PC-3 (cell line): ENCODE data around the gene DIAPH3. TPM values are rescaled to one million over a fixed set of nuclear protein-coding genes. Genes with fewer than 3 reads are reported as not detected.

ENCODE experiments used
- ATAC-seq: fragments of 200-7000 bp; cut with Tn5 transposase; 2 replicates; pipeline ENCODE4 v1.9.1; 2020; ENCODE audit warnings: mild to moderate bottlenecking, moderate library complexity
- BruUV-seq: library from RNA; stranded (reverse); fragments of 400-500 nt; replicated peaks from 2 replicates; lab custom pipeline; 2021; lab: Mats Ljungman, UMichigan
- CTCF ChIA-PET: fragments of 300-600 bp; sonication (Branson Sonifier 250); formaldehyde crosslinking; loops from one replicate; lab custom pipeline; 2022; ENCODE audit warnings: antibody characterized with exemption; lab: Charles Lee
- POLR2A ChIA-PET: fragments of 300-600 bp; sonication (Branson Sonifier 250); formaldehyde crosslinking; loops from one replicate; lab custom pipeline; 2022; ENCODE audit warnings: antibody characterized with exemption; ENCODE audit not compliant: unreplicated experiment; lab: Charles Lee
- DNase-seq: peaks from one replicate; pipeline ENCODE4 v3.0.0-alpha.2; 2015
- H2AFZ ChIP-seq: fragments of 300-600 bp; sonication (generic); 2 replicates; pipeline ENCODE4 v1.6.0; 2016; ENCODE audit warnings: antibody characterized with exemption, low read length
- H3F3A ChIP-seq: fragments of 300-600 bp; sonication (generic); one replicate; pipeline ENCODE4 v1.6.0; 2017; ENCODE audit warnings: antibody characterized with exemption, low read length, control low read depth, mild to moderate bottlenecking; ENCODE audit not compliant: unreplicated experiment
- H3K27ac ChIP-seq: fragments of 300-600 bp; sonication (generic); 2 replicates; pipeline ENCODE4 v1.5.1; 2016; ENCODE audit warnings: mild to moderate bottlenecking, low read length
- H3K27me3 ChIP-seq: fragments of 300-600 bp; sonication (generic); 2 replicates; pipeline ENCODE4 v1.6.1; 2016; ENCODE audit warnings: low read length, mixed read lengths
- H3K36me3 ChIP-seq: fragments of 300-600 bp; sonication (generic); 2 replicates; pipeline ENCODE4 v1.6.1; 2016; ENCODE audit warnings: low read depth, mixed run types, low read length, mixed read lengths
- H3K4me1 ChIP-seq: fragments of 300-600 bp; sonication (generic); 2 replicates; pipeline ENCODE4 v1.5.1; 2016; ENCODE audit warnings: low read length; ENCODE audit not compliant: insufficient read depth
- H3K4me2 ChIP-seq: fragments of 300-600 bp; sonication (generic); 2 replicates; pipeline ENCODE4 v1.6.0; 2016; ENCODE audit warnings: low read length
- H3K4me3 ChIP-seq: fragments of 300-600 bp; sonication (generic); 2 replicates; pipeline ENCODE4 v1.5.1; 2016; ENCODE audit warnings: mild to moderate bottlenecking, low read length, mixed read lengths
- H3K79me2 ChIP-seq: fragments of 300-600 bp; sonication (generic); 2 replicates; pipeline ENCODE4 v1.6.1; 2017; ENCODE audit warnings: low read length, mixed read lengths
- H3K9ac ChIP-seq: fragments of 300-600 bp; sonication (generic); 2 replicates; pipeline ENCODE4 v1.6.0; 2016; ENCODE audit warnings: mild to moderate bottlenecking, low read length
- H3K9me2 ChIP-seq: fragments of 300-600 bp; sonication (generic); replicated peaks from 2 replicates; pipeline ENCODE4 v1.6.1; 2016; ENCODE audit warnings: mixed run types, low read length, mixed read lengths
- H3K9me3 ChIP-seq: fragments of 300-600 bp; sonication (generic); 2 replicates; pipeline ENCODE4 v1.6.1; 2016; ENCODE audit warnings: low read length, mixed read lengths
- H4K20me1 ChIP-seq: fragments of 300-600 bp; sonication (generic); 2 replicates; pipeline ENCODE4 v1.6.1; 2016; ENCODE audit warnings: low read length, mixed read lengths
- CTCF ChIP-seq: fragments of 300-600 bp; sonication (generic); conservative IDR thresholded peaks from 2 replicates; pipeline ENCODE4 v1.5.1; 2017; ENCODE audit warnings: antibody characterized with exemption, low read depth, mild to moderate bottlenecking, low read length
- EZH2 ChIP-seq: fragments of 300-600 bp; sonication (generic); IDR thresholded peaks from one replicate; pipeline ENCODE4 v1.6.1; 2017; ENCODE audit warnings: antibody characterized with exemption, mild to moderate bottlenecking, low read length; ENCODE audit not compliant: unreplicated experiment
- EZH2phosphoT487 ChIP-seq: fragments of 300-600 bp; sonication (generic); IDR thresholded peaks from 2 replicates; pipeline ENCODE4 v1.6.1; 2018; ENCODE audit warnings: mild to moderate bottlenecking, antibody characterized with exemption, low read length, borderline replicate concordance
- intact Hi-C: fragments of 100-400 bp; cut with micrococcal nuclease; formaldehyde crosslinking; loops from 2 replicates; pipeline ENCODE4 v1.9.0; 2023
- total RNA-seq: library from RNA; depleted of rRNA; stranded (reverse); fragments of >200 nt; gene quantifications from 2 replicates; pipeline ENCODE4 v1.2.3, GENCODE V29; 2014

Gene DIAPH3
- total RNA-seq, 1 experiment from 2014 or later, result 7.6 TPM

DNA sequence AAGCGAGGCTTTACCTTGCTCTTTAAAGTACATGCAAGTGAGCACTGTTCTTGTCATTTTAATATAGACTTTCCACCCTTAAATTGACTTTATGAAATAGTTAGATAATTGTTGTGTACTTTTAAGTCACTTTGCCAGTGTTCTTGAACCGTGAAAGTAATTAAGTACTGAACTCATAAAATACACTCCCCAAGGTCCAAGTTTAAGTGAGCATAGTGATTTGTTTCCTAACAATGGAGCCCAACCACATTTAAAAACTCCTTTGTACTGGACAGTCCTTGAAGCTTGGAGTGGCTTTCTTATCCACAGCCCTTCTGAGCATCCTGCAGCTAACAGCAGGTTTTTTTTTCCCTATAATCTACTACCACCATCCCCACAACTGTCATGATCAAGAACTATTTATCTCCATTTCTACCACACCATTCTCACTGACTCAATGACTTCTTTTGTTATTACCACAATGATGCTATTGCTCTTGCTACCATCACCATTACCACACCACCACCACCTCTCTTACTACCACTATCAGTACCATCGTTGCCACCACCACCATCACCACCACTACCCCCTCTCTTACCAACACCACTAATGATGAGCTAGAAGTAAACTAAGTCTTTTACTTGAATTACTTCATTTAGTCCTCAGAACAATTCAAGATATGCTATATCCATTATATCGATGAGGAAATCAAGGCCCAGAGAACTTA is 452.6 kb downstream of the DIAPH3 start:
- Histone ChIP-seq H2AFZ (no peak overlapping the region), H3K4me2 (no peak overlapping the region), H3F3A (no peaks in the 10 kb centered on the region), H3K36me3 (no peaks in the 10 kb centered on the region), H3K4me3 (no peak overlapping the region), H3K9me3 (no peaks in the 10 kb centered on the region), H4K20me1 (no peaks in the 10 kb centered on the region), H3K27me3 (no peaks in the 10 kb centered on the region), H3K4me1 (no peaks in the 10 kb centered on the region), H3K27ac (no peak overlapping the region), H3K9ac (no peak overlapping the region), H3K9me2 (no peaks in the 10 kb centered on the region), H3K79me2 (no peaks in the 10 kb centered on the region)
- intact Hi-C loops, result no loop called here
- TF ChIP-seq EZH2, result no peak
- DNase-seq (no peak), ATAC-seq (no peak)
- ChIA-PET POLR2A (no interaction called here), CTCF (no interaction called here)
- BruUV-seq, result no TSS peak

- Histone ChIP-seq H3K4me2 (no peak overlapping the region), H3K9me3 (no peaks in the 10 kb centered on the region), H2AFZ (no peak overlapping the region), H3K4me3 (no peak overlapping the region), H4K20me1 (no peaks in the 10 kb centered on the region), H3K36me3 (no peaks in the 10 kb centered on the region), H3K79me2 (no peaks in the 10 kb centered on the region), H3K9ac (no peak overlapping the region), H3K4me1 (no peaks in the 10 kb centered on the region), H3K27ac (no peak overlapping the region), H3K27me3 (no peaks in the 10 kb centered on the region), H3F3A (no peaks in the 10 kb centered on the region), H3K9me2 (no peaks in the 10 kb centered on the region)
- no peak for DNase-seq
- ATAC-seq, result no peak
- no TSS peak for BruUV-seq
- ChIA-PET POLR2A (no interaction called here), CTCF (no interaction called here)
- intact Hi-C loops, result no loop called here
- TF ChIP-seq CTCF, result no peak
- TF ChIP-seq EZH2, result no peak
- no peak for TF ChIP-seq EZH2phosphoT487
Measured at GRCh38 chr13:59710416-59710815, 453.3 kb downstream of the DIAPH3 start.

DNA sequence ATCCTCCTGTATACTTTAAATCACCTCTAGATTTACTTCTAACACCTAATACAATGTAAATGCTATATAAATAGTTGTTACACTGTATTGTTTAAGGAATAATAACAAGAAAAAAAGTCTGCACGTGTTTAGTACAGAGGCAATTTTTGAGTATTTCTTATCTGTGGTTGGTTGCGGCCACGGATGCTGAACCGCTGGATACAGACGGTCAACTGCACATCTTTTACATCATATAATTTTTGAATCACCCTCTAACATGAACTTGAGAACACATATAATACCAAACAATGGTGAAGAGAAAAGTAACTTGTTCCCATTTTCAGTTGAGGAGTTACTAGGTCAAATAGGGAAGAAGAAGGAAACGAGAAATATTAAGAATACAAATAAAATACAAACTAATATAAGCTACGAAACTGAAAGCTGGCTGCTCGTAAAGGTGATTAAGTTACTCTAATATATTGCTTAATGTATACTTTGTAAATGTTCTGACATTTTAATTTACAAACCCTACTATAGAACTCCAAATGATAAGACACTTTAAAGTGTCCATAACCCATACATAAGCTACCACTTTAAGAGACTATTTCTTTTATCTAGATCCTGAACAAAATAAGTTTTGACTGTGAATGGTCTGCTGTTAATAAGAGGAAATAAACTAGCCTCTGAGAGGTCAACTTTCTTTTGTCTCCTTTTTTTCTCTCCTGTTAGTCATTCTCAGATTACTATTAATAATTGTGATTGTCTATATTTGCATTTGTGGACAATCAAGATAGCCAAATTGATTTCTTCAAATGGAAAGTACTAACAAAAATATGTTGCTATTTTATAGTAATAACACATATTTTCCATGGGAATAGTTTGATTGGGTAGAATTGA is 457.4 kb downstream of the DIAPH3 start:
- BruUV-seq, result no TSS peak
- H3K9me3 ChIP-seq, result no peaks in the 10 kb centered on the region
- TF ChIP-seq EZH2, result no peak
- TF ChIP-seq EZH2phosphoT487, result no peak
- no peak for TF ChIP-seq CTCF
- no peak overlapping the region for H3K4me2 ChIP-seq
- no peaks in the 10 kb centered on the region for H3K36me3 ChIP-seq
- no peak overlapping the region for H2AFZ ChIP-seq
- DNase-seq (no peak), ATAC-seq (no peak)
- POLR2A ChIA-PET, result no interaction called here
- no peaks in the 10 kb centered on the region for H4K20me1 ChIP-seq
- H3K4me3 ChIP-seq, result no peak overlapping the region
- no peaks in the 10 kb centered on the region for H3K79me2 ChIP-seq
- no peaks in the 10 kb centered on the region for H3K27me3 ChIP-seq
- H3K9me2 ChIP-seq, result no peaks in the 10 kb centered on the region
- no peak overlapping the region for H3K9ac ChIP-seq
- no peak overlapping the region for H3K27ac ChIP-seq
- intact Hi-C loops, result no loop called here
- H3K4me1 ChIP-seq, result no peaks in the 10 kb centered on the region
- CTCF ChIA-PET, result no interaction called here
- H3F3A ChIP-seq, result no peaks in the 10 kb centered on the region
